DLD1 (cell line): ENCODE data around the gene SEL1L3.

ENCODE experiments used
- in situ Hi-C: cut with HindIII; loops from 2 replicates; pipeline ENCODE4 v1.10.0; 2017; ENCODE audit warnings: low sequenced_read_pairs

The SEL1L3 gene

GRCh38 chr4:25821267-25821666 is 41.5 kb downstream of the SEL1L3 start:
- in situ Hi-C loops, result no loop called here

DNA sequence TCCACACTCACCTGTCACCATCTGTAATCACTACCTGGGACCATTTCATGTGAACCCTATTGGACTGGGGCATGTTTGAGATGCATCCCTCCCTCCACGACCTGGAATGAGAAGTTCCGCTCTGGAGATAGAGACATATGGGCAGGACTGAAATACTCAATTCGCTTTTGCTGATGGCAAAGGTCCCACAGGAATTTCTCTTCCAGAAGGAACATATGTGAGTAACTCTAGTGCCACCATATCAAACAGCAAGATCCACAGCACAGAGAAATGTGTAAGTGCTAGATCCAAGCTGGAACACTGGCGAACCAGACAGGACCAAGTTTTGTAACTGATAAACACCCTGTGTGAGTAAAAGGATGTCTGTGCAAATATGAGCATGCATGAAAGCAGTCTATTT is 43.9 kb downstream of the SEL1L3 start:
- in situ Hi-C loops, result no loop called here

DNA sequence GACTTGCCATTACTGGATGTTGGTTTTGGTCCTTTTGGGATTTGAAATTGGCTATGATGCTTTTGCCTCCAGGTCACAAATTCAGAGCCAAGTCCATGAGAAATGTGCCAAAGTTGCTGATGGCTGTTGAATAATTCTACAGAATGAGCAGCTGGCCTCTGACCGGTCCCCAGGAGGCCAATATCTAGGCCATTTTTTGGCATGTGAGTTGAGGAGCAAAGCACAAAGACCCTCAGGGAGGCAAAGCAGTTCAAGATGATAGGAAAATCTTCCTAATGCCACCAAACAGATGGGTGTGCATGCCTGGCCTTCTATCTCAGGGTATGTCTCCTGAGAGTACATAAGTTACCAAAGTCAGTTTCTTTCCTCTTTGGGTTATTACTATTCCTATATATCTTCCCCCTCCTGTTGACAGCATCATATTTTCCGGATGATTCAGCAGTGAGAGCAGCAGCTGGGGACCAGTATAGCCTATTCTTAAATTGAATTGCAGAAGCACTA is 44.4 kb downstream of the SEL1L3 start:
- in situ Hi-C loops, result no loop called here

- in situ Hi-C loops, result no loop called here
Observed at GRCh38 chr4:25817059-25817681, 45.6 kb downstream of the SEL1L3 start.

DNA sequence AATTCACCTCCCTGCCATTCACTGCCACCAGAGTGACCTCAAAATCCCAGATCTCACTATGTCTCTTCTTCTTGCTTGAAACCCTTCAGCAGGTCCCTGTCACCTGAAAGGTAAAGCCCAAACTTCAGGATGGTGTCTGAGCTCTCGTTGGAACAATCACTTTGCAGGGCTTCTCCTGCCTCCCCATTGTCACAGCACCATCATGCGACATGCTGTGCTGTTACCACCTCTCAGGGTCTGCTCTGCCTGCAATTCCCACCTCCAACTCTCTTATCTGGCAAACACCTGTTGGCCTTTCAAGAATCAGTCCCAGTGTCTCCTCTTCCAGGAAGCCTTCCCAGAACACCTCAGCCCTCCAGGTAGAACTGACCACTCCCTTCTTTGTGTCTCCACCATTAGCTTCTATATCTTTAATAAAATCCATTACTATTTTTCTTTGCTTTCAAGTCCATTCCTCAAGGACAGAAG is 46.2 kb downstream of the SEL1L3 start:
- in situ Hi-C loops, result no loop called here

GRCh38 chr4:25815586-25815985 is 47.2 kb downstream of the SEL1L3 start:
- in situ Hi-C loops, result no loop called here

GRCh38 chr4:25814301-25815136 is 48.3 kb downstream of the SEL1L3 start:
- in situ Hi-C loops, result no loop called here

- in situ Hi-C loops, result no loop called here
Observed at GRCh38 chr4:25813448-25814106, 49.2 kb downstream of the SEL1L3 start.

GRCh38 chr4:25811841-25812240 is 50.9 kb downstream of the SEL1L3 start:
- in situ Hi-C loops, result no loop called here

DNA sequence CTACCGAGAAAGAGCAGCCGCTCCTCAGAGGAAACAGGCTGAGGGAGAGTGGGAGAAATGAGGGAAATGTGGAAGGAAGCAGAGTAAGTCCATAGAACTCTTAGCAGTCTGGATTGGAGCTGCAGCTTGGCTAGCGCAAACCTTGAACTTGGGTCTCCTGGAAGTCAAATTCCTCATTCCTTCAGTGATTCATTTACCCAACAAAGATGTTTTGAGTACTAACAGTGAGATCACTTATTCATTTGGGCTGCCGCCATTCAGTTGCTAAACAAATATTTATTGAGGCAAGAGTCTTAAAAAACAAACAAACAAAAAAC is 51.5 kb downstream of the SEL1L3 start:
- in situ Hi-C loops, result no loop called here

- in situ Hi-C loops, result no loop called here
Observed at GRCh38 chr4:25810461-25811373, 52.1 kb downstream of the SEL1L3 start.

DNA sequence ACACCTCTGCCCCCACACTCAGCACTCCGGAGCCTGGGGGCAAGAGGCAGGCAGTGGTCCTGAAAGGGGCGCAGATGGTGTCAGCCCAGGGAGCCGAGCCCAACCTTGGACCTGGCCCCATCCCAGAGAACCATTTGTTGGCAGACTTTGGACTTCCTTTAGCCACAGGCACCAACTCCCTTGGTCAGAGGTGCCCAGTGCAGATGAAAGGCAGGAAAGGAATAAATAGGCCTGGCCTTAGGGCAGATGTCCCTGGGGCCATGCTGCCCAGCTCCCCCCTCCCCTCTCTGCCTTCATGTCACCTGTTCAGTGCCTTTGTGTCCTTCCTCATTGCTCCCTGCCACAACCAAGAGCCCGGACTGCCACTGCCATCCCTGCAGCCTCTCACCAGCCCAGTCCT is 52.8 kb downstream of the SEL1L3 start:
- in situ Hi-C loops, result no loop called here

- in situ Hi-C loops, result no loop called here
Observed at GRCh38 chr4:25807102-25807728, 55.6 kb downstream of the SEL1L3 start.

- in situ Hi-C loops, result no loop called here
Observed at GRCh38 chr4:25805255-25805860, 57.4 kb downstream of the SEL1L3 start.

DNA sequence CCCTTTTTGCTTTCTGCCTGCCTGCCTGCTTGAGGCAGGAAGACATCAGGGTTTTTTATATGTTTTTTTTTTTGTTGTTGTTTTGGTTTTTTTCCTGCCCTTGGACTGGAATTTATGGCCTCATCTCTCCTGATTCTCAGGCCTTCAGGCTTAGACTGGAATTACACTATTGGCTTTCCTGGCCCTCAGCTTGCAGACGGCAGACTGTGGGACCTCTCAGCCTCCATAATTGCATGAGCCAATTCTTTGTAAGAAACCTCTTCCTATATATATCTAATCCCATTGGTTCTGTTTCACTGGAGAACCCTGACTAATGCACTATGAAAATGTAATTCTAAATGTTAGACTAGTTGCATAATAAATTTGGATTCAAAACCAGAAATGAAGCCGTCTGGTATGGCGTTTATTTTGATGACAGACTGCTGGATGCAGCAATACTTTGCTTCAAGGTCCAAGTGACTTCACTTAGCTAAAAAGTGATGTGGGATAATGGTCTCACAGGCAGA is 59.0 kb downstream of the SEL1L3 start:
- in situ Hi-C loops, result no loop called here

- in situ Hi-C loops, result no loop called here
Observed at GRCh38 chr4:25801594-25801993, 61.2 kb downstream of the SEL1L3 start.

DNA sequence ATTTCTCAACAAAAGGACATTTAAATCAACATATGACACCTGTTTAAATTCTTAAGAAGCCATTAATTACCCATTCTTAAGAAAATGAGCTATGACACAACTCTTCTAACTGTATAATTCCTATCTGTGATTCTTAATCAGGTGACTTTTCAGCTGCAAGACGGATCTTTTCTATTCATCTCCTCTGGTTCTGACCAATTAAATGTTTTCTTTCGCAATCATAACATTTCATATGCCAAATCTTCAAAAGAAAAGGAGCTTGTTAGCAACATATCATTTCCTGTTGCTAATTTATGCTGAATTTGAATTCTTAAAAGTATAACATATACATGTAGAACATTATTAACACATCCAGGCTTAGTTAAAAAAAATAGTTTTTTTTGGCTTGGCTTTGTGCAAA is 62.5 kb downstream of the SEL1L3 start:
- in situ Hi-C loops, result no loop called here

- in situ Hi-C loops, result no loop called here
Observed at GRCh38 chr4:25799522-25799921, 63.3 kb downstream of the SEL1L3 start.

DNA sequence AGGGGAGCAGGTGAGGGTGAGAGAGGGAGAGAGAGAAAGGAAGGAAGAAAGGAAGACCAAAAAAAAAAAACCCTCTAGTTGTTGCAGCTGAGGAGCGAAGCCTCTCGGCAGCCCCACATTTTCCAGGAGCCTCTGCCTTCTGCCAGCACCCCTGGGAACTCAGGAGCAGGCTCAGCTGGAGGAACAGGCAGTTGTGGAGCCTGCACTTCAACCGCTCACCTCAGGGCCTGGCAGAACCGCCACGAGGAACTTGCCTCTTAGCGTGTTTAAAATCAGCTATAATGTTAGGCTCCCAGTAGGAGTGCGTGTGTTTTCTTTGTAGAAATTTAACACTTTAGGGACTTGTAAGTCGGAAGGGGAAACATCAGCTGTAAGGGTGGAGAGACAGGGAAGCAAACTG is 65.7 kb downstream of the SEL1L3 start:
- in situ Hi-C loops, result no loop called here
